ENCODE data around the gene ILRUN. TPM values are rescaled to one million over a fixed set of nuclear protein-coding genes. Genes with fewer than 3 reads are reported as not detected.
"Not testable (repeated sequence)": the region's sequence is repeated elsewhere in the genome, so short reads cannot be mapped to it uniquely, and the experiment has no call there.

Gene ILRUN
- total RNA-seq = 65.4 and 67.2 TPM in 2 replicates

DNA sequence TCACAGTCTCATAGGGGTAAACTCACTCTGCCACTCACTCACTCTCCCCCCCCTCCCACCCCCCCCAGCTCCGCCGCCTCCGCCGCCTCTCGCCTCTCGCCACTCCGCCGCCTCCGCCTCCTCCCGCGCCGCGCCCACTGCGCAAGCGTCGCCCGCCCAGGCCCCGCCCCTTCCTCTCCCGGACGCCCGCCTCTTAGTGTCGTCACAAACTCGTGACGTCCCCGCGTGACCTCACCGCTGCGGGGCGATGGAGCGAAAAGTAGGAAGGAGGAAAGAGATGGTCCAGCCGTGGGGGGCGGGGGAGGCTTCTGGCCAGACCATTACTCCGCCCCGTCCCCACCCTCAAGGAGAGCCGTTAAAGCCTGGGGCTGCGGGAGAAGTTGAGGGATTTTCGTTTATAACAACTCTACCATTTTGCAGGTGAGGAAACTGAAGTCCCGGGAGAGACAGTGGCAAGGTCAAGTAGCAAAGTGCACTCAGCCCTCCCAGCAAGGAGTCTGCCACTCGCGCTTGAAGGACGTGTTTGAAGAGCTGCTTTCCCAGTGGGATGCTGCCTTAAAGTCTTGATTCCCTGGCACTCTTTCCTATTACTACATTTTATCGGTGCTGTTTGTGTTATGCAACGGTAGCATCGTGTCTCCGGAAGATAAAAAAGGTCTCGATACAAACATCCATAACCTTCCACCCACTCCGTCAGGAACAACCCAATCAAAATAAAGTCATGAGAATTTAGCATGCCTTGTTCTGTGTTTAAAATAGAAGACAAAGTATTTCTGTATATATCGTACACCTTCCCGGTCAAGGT, at the start of gene ILRUN:
Gene ILRUN, minus strand, starts transcription at position 29 of the 805 bp plus-strand sequence. CDS start 164 bp downstream, outside the sequence.
- Mint-ChIP-seq H3K4me3 (peak within 1 kb of the TSS; percentile 90), H3K27ac (peak within 1 kb of the TSS; percentile 95), H3K4me1 (peaks cover 35% of the 10 kb centered on the region), H3K9me3 (no peaks in the 10 kb centered on the region), H3K27me3 (no peaks in the 10 kb centered on the region), H3K36me3 (ENCODE audit: low read depth) (peaks cover 18% of the 10 kb centered on the region)
- peak; percentile 99 for DNase-seq
- intact Hi-C loops (cut with micrococcal nuclease) = loop anchor here (1.0 to 2.0 kb wide), 4 partner anchors 25 to 448 kb away; partner anchors contain the start of genes SMIM29 and SNRPC

DNA sequence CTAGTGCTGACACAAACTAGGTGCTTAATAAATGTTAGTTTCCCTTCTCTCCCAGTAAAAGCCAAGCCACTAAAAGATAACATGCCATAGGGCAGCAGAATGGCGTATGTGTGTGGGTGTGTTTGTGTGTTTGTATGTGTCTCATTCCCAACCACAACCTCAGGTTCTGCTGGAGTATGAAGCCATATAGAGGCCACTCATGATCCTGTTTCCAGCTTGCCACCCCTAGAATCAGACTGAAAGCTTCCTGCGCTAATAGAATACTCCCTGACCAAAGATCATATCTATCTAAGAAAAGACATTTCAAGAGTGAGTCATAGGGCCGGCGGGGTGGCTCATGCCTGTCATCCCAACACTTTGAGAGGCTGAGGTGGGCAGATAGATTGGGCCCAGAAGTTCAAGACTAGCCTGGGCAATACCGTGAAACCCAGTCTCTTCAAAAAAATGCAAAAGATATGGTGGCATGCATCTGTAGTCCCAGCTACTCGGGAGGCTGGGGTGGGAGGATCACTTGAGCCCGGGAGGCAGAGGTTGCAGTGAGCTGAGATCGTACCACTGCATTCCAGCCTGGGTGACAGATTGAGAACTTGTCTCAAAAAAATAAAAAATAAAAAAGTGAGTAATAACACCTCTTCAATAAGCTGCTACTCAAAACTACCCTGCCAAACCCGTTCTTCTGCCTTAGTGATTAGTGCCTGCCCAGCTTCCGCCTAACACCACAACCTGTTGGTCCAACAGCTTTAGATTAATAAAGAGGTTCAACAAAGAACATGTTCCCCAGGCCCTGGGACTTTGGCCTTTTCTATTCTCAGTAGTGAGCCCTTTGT, 48.9 kb upstream of the ILRUN start:
- intact Hi-C loops (cut with micrococcal nuclease) = no loop called here
- Mint-ChIP-seq H3K27ac (no peak overlapping the region), H3K4me1 (no peaks in the 10 kb centered on the region), H3K4me3 (no peak overlapping the region), H3K27me3 (no peaks in the 10 kb centered on the region), H3K36me3 (ENCODE audit: low read depth) (no peaks in the 10 kb centered on the region), H3K9me3 (no peaks in the 10 kb centered on the region)
- no peak for DNase-seq

DNA sequence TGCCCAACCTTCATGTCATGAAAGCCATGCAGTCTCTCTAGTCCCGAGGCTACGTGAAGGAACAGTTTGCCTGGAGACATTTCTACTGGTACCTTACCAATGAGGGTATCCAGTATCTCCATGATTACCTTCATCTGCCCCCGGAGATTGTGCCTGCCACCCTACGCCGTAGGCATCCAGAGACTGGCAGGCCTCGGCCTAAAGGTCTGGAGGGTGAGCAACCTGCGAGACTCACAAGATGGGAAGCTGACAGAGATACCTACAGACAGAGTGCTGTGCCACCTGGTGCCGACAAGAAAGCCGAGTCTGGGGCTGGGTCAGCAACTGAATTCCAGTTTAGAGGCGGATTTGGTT, 47.7 kb upstream of the ILRUN start:
- H3K36me3 Mint-ChIP-seq (ENCODE audit: low read depth); DNase-seq; intact Hi-C loops (cut with micrococcal nuclease); H3K4me3 Mint-ChIP-seq; H3K4me1 Mint-ChIP-seq; H3K27me3 Mint-ChIP-seq; H3K9me3 Mint-ChIP-seq; H3K27ac Mint-ChIP-seq: not testable (repeated sequence)

DNA sequence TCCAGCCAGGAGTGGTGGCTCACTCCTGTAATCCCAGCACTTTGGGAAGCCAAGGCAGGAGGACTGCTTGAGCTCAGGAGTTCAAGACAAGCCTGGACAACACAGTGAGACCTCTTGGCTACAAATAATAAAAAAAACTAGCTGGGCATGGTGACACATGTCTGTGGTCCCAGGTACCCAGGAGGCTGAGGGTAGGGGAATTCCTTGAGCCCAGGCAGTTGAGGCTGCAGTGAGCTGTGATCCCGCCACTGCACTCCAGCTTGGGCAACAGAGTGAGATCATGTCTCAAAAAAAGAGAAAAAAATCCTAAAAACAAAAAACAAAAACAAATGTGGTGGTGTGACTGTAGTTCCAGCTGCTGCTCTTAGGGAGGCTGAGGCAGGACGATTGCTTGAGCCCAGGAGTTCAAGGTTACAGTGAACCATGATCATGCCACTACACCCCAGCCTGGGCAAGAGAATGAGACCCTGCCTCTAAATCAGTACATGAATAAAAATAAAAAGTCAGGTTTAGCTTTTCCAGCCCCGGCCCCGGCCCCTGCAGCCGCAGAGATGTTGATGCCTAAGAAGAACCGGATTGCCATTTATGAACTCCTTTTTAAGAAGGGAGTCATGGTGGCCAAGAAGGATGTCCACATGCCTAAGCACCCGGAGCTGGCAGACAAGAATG, 47.2 kb upstream of the ILRUN start:
- no peak for DNase-seq
- H3K27me3 Mint-ChIP-seq = peaks cover 2% of the 10 kb centered on the region
- H3K36me3 Mint-ChIP-seq (ENCODE audit: low read depth) = no peaks in the 10 kb centered on the region
- intact Hi-C loops (cut with micrococcal nuclease) = no loop called here
- H3K4me1 Mint-ChIP-seq = peaks cover 2% of the 10 kb centered on the region
- no peaks in the 10 kb centered on the region for H3K9me3 Mint-ChIP-seq
- no peak overlapping the region for H3K4me3 Mint-ChIP-seq
- H3K27ac Mint-ChIP-seq = no peak overlapping the region

DNA sequence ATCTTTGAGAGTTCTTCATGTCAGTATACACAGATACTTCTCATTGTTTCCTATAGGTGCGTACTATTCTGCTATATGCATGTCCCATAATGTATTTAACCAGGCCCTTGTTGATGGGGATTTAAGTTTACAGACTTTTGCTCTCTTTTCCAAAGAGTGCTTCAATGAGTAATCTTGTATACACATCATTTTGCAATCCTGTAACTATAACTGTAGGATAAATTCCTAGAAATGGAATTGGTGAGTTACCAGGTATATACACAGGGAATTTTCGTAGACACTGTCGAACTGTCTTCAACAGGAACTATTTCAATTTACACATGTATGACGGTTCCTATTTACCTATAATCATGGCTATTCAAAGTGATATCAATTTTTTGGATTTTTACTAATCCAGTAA, 45.5 kb upstream of the ILRUN start:
- no peak for DNase-seq
- H3K4me3 Mint-ChIP-seq = no peak overlapping the region
- no peaks in the 10 kb centered on the region for H3K36me3 Mint-ChIP-seq (ENCODE audit: low read depth)
- H3K27me3 Mint-ChIP-seq = peaks cover 2% of the 10 kb centered on the region
- no peaks in the 10 kb centered on the region for H3K9me3 Mint-ChIP-seq
- intact Hi-C loops (cut with micrococcal nuclease) = no loop called here
- no peak overlapping the region for H3K27ac Mint-ChIP-seq
- H3K4me1 Mint-ChIP-seq = peaks cover 2% of the 10 kb centered on the region

DNA sequence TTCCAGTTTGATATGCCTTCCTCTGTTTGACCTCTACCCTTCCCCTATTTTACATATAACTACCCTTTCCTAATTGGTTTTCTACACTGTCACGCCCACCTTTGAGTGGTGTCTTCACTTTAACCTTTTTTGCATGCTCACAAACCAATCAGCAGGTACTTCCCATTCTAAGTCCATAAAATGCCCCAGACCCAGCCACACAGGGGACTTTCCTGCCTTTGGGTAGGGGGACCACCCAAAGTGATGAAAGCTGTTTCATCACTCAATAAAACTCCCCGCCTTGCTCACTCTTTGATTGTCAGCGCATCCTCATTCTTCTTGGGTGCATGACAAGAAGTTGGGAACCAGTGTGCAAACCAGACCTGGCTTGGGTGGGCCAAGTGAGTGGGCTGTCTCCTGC, 40.3 kb upstream of the ILRUN start:
- DNase-seq = no peak
- H3K4me3 Mint-ChIP-seq = no peak overlapping the region
- no peaks in the 10 kb centered on the region for H3K36me3 Mint-ChIP-seq (ENCODE audit: low read depth)
- intact Hi-C loops (cut with micrococcal nuclease) = no loop called here
- no peak overlapping the region for H3K27ac Mint-ChIP-seq
- no peaks in the 10 kb centered on the region for H3K9me3 Mint-ChIP-seq
- peaks cover 2% of the 10 kb centered on the region for H3K27me3 Mint-ChIP-seq
- H3K4me1 Mint-ChIP-seq = peaks cover 2% of the 10 kb centered on the region

DNA sequence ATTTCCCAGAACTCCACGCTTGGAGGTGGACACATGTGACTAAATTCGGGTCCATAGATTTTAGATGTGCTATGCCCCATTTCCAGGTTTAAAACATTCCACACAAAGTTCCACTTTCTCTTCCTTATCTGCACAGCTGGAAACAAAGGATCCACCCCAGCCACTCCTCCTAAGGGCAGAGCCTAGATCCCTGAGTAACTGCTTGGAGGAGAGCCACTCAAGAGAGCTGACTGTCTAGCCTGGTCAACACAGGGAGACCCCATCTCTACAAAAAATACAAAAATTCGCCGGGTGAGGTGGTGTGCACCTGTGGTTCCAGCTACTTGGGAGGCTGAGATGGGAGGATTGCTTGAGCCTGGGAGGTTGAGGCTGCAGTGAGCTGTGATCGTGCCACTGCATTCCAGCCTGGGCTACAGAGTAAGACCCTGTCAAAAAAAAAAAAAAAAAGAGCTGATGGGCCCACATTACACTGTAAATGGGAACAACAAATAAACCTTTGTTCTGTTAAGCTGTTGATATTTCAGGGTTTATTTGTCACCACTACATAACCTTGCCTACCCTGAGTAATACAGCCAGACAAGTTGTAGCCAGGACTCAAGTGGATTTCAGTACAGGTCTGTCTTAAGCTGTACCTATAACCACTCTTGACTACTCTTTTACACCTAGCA, 35.0 kb upstream of the ILRUN start:
- Mint-ChIP-seq H3K36me3 (ENCODE audit: low read depth) (no peaks in the 10 kb centered on the region), H3K9me3 (no peaks in the 10 kb centered on the region), H3K27me3 (no peaks in the 10 kb centered on the region), H3K4me1 (no peaks in the 10 kb centered on the region), H3K4me3 (no peak overlapping the region), H3K27ac (no peak overlapping the region)
- intact Hi-C loops (cut with micrococcal nuclease) = no loop called here
- DNase-seq = no peak

DNA sequence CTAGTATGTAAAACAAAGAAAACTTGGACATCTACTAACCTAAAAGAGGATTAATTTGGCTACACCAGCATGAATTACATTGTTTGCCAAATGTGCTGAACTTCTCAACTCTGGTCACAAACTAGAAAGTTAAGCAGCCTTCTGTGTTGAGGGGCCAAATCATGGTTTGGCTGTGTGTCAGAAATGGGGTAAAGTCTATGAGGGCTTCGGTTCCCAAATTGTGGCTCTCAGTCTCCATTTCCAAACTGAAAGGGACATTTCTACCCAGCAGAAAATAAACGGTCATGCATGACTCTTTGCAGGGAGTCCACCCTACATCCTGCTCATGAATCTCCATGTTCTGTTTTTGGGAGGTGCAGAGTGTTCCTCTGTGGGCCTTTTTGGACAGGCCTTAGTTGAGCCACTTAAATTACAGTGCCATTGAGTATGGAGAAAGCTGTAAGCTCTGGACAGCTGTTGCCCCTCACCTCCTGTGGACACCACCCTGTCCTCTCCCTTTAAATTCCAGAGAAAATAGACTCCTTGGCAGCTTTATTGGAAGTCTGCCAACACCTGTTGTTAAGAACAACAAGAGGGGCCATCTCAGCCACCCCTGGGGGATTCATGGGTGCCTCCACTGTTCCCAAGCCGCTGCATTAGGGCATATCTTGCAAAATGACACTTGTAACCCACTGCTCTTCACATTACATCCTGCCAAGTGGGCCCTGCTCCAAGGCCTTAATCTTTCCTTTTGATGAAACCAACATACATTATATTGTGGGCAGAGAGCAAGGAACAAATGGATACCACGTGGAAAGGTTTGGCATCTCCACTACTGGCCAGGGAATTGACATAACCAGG, 33.3 kb upstream of the ILRUN start:
- no peaks in the 10 kb centered on the region for H3K9me3 Mint-ChIP-seq
- intact Hi-C loops (cut with micrococcal nuclease) = no loop called here
- no peaks in the 10 kb centered on the region for H3K27me3 Mint-ChIP-seq
- H3K36me3 Mint-ChIP-seq (ENCODE audit: low read depth) = no peaks in the 10 kb centered on the region
- H3K4me3 Mint-ChIP-seq = no peak overlapping the region
- no peak for DNase-seq
- no peaks in the 10 kb centered on the region for H3K4me1 Mint-ChIP-seq
- H3K27ac Mint-ChIP-seq = no peak overlapping the region

DNA sequence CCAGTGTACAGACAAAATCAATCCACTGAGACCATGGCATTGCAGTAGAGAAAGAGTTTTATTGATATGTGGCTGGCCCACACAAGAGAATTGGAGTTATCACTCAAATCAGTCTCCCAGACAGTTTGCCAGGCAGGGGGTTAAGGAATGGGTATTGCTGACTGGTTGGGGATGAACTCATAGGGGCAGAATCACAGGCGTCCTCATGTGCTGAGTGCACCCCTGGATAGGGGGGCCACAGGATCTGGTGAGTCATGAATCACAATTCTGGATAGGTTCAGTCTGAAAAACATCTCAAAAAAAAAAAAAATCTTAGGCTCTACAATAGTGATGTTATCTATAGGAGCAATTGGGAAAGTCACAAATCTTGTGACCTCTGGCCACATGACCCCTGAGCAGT, 29.5 kb upstream of the ILRUN start:
- no peaks in the 10 kb centered on the region for H3K36me3 Mint-ChIP-seq (ENCODE audit: low read depth)
- no peaks in the 10 kb centered on the region for H3K4me1 Mint-ChIP-seq
- no peak for DNase-seq
- H3K9me3 Mint-ChIP-seq = no peaks in the 10 kb centered on the region
- H3K4me3 Mint-ChIP-seq = no peak overlapping the region
- intact Hi-C loops (cut with micrococcal nuclease) = no loop called here
- H3K27me3 Mint-ChIP-seq = no peaks in the 10 kb centered on the region
- no peak overlapping the region for H3K27ac Mint-ChIP-seq

DNA sequence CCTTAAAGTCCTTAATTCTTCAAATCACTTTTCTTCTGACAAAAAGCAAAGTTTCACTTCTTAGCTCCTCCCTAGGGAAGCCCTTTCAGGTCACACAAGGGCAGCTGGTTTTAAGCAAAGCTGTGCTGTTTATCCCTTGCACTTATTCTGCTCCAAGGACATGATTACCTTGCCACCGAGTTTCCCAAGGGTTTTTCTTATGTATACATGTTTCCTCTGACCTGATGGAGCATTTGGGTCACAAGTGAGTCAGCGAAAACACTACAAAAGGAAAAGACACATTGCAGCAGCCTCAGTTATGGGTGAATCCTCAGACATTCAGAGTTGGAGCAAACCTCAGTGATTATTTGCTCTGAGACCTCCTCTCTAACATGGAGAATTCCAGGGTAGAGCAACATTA, 26.6 kb upstream of the ILRUN start:
- DNase-seq = no peak
- no peaks in the 10 kb centered on the region for H3K4me1 Mint-ChIP-seq
- no peaks in the 10 kb centered on the region for H3K9me3 Mint-ChIP-seq
- H3K27me3 Mint-ChIP-seq = peaks cover 3% of the 10 kb centered on the region
- no peak overlapping the region for H3K27ac Mint-ChIP-seq
- H3K36me3 Mint-ChIP-seq (ENCODE audit: low read depth) = no peaks in the 10 kb centered on the region
- H3K4me3 Mint-ChIP-seq = no peak overlapping the region
- intact Hi-C loops (cut with micrococcal nuclease) = no loop called here

DNA sequence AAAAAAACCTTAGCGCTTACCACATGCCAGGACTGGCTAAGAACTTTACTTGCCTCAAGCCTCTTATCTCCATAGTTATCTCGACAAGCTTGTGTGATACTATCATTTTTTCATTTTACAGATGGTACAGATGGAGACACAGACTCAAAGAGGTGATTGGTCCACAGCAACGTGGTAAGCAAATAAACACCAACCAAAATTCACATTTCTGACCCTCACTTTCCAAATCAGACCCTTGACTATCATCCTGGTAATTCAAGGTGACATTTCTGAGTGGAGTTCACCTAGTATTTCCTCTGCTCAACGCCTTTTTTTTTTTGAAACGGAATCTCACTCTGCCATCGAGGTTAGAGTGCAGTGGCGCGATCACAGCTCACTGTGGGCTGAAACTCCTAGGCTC, 25.9 kb upstream of the ILRUN start:
- Mint-ChIP-seq H3K9me3 (no peaks in the 10 kb centered on the region), H3K27ac (no peak overlapping the region), H3K4me3 (no peak overlapping the region), H3K36me3 (ENCODE audit: low read depth) (no peaks in the 10 kb centered on the region), H3K4me1 (no peaks in the 10 kb centered on the region), H3K27me3 (peaks cover 5% of the 10 kb centered on the region)
- intact Hi-C loops (cut with micrococcal nuclease) = no loop called here
- no peak for DNase-seq

DNA sequence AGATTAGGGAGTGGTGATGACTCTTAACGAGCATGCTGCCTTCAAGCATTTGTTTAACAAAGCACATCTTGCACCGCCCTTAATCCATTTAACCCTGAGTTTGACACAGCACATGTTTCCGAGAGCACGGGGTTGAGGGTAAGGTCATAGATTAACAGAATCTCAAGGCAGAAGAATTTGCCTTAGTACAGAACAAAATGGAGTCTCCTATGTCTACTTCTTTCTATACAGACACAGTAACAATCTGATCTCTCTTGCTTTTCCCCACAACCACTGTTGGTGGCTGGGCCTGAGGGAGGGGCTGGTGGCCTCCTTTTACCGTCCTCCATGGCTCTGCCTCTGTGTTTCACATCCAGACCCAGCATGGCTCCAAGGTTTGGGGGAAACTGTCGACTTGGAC, 23.6 kb upstream of the ILRUN start:
- H3K36me3 Mint-ChIP-seq (ENCODE audit: low read depth); DNase-seq; H3K4me1 Mint-ChIP-seq; H3K9me3 Mint-ChIP-seq; H3K4me3 Mint-ChIP-seq; H3K27ac Mint-ChIP-seq; H3K27me3 Mint-ChIP-seq; intact Hi-C loops (cut with micrococcal nuclease): not testable (repeated sequence)

DNA sequence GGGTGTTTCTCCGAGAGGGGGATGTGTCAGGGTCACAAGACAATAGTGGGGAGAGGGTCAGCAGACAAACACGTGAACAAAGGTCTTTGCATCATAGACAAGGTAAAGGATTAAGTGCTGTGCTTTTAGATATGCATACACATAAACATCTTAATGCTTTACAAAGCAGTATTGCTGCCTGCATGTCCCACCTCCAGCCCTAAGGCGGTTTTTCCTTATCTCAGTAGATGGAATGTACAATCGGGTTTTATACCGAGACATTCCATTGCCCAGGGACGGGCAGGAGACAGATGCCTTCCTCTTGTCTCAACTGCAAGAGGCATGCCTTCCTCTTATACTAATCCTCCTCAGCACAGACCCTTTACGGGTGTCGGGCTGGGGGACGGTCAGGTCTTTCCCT, 23.1 kb upstream of the ILRUN start:
- DNase-seq; H3K27ac Mint-ChIP-seq; H3K9me3 Mint-ChIP-seq; intact Hi-C loops (cut with micrococcal nuclease); H3K4me1 Mint-ChIP-seq; H3K36me3 Mint-ChIP-seq (ENCODE audit: low read depth); H3K27me3 Mint-ChIP-seq; H3K4me3 Mint-ChIP-seq: not testable (repeated sequence)
